ENCODE measurements around the gene PPARD.
"Not testable (repeated sequence)": the region's sequence is repeated elsewhere in the genome, so short reads cannot be mapped to it uniquely, and the experiment has no call there.

PPARD gene

GRCh38 chr6:35381132-35381531 is 38.8 kb downstream of the PPARD start:
- no peak for DNase-seq (ENCODE audit: low spot score)

GRCh38 chr6:35382015-35382414 is 39.7 kb downstream of the PPARD start:
- DNase-seq (ENCODE audit: low spot score) = peak; percentile 39

GRCh38 chr6:35385457-35386202 is 43.3 kb downstream of the PPARD start:
- no peak for DNase-seq (ENCODE audit: low spot score)

- DNase-seq (ENCODE audit: low spot score) = no peak
These were observed 44.6 kb downstream of the PPARD start for GRCh38 chr6:35386989-35387388.

- DNase-seq (ENCODE audit: low spot score) = no peak
These were observed 45.7 kb downstream of the PPARD start for GRCh38 chr6:35388030-35388429.

GRCh38 chr6:35388772-35389352 is 46.5 kb downstream of the PPARD start:
- no peak for DNase-seq (ENCODE audit: low spot score)

- not testable (repeated sequence) for DNase-seq (ENCODE audit: low spot score)
These were observed 47.0 kb downstream of the PPARD start for GRCh38 chr6:35389386-35389785.

GRCh38 chr6:35391240-35391968 is 49.0 kb downstream of the PPARD start:
- DNase-seq (ENCODE audit: low spot score) = no peak

- DNase-seq (ENCODE audit: low spot score) = no peak
These were observed 49.8 kb downstream of the PPARD start for GRCh38 chr6:35392111-35392702.

GRCh38 chr6:35392773-35393672 is 50.7 kb downstream of the PPARD start:
- DNase-seq (ENCODE audit: low spot score) = no peak

GRCh38 chr6:35396991-35397390 is 54.6 kb downstream of the PPARD start:
- DNase-seq (ENCODE audit: low spot score) = no peak

- no peak for DNase-seq (ENCODE audit: low spot score)
These were observed 55.6 kb downstream of the PPARD start for GRCh38 chr6:35397806-35398418.

- no peak for DNase-seq (ENCODE audit: low spot score)
These were observed 56.2 kb downstream of the PPARD start for GRCh38 chr6:35398526-35398925.

- no peak for DNase-seq (ENCODE audit: low spot score)
These were observed 57.8 kb downstream of the PPARD start for GRCh38 chr6:35400111-35400510.

GRCh38 chr6:35400901-35401311 is 58.5 kb downstream of the PPARD start:
- DNase-seq (ENCODE audit: low spot score) = no peak

GRCh38 chr6:35401514-35401913 is 59.2 kb downstream of the PPARD start:
- DNase-seq (ENCODE audit: low spot score) = no peak

- DNase-seq (ENCODE audit: low spot score) = no peak
These were observed 59.9 kb downstream of the PPARD start for GRCh38 chr6:35402136-35402855.

- DNase-seq (ENCODE audit: low spot score) = no peak
These were observed 60.5 kb downstream of the PPARD start for GRCh38 chr6:35402856-35403191.

- DNase-seq (ENCODE audit: low spot score) = no peak
These were observed 61.4 kb downstream of the PPARD start for GRCh38 chr6:35403544-35404442.
